Measurements from ENCODE around the gene CDH19. TPM values are rescaled to one million over a fixed set of nuclear protein-coding genes. Genes with fewer than 3 reads are reported as not detected.

Gene CDH19
- total and polyA plus RNA-seq, 2 of the 4 experiments (the other 2 are of a cell fraction), result not detected

- no peaks in the 10 kb centered on the region for H4K20me1 ChIP-seq (ENCODE audit: insufficient read depth, low read length)
- H3K14ac ChIP-seq (replicated peaks; ENCODE audit: low read depth, low read length), result no peak overlapping the region
- DNase-seq, result no peak
- CTCF ChIA-PET, result no interaction called here
- no peak overlapping the region for H2BK120ac ChIP-seq (ENCODE audit: low read depth, low read length)
- POLR2A ChIA-PET (ENCODE audit: unreplicated experiment), result no interaction called here
- H3K36me3 ChIP-seq (ENCODE audit: control insufficient read depth, insufficient read depth, low read length), result no peaks in the 10 kb centered on the region
- no peaks in the 10 kb centered on the region for H3K9me1 ChIP-seq (ENCODE audit: insufficient read depth, low read length)
- H4K91ac ChIP-seq (ENCODE audit: insufficient read depth, low read depth, low read length), result no peak overlapping the region
- intact Hi-C loops (cut with micrococcal nuclease), result no loop called here
- no peaks in the 10 kb centered on the region for H3K4me1 ChIP-seq (ENCODE audit: control insufficient read depth, insufficient read depth, low read length)
- H4K5ac ChIP-seq (ENCODE audit: low read depth, low read length), result no peak overlapping the region
- no peak overlapping the region for H2BK15ac ChIP-seq (ENCODE audit: low read depth, low read length)
- WGBS, 2 experiments (ENCODE audit: extremely low coverage in 2 of 2, insufficient read length in 1 of 2), result no CpG with 5 or more reads among the region's 5 CpGs
- BruUV-seq (replicated peaks), result no TSS peak
- no peak overlapping the region for H3K18ac ChIP-seq (ENCODE audit: low read depth, low read length)
- in situ Hi-C loops (cut with MboI; ENCODE audit: low sequenced_read_pairs), result no loop called here
- no peak overlapping the region for H2BK5ac ChIP-seq (ENCODE audit: low read depth, low read length, poor library complexity, severe bottlenecking)
- TF ChIP-seq CTCF (conservative IDR thresholded peaks at IDR 0.05; ENCODE audit: low read depth, low read length), result no peak
- TF ChIP-seq NFE2L2 (IDR thresholded peaks at IDR 0.05; ENCODE audit: low read depth, low read length), result no peak
- TF ChIP-seq RAD21 (IDR thresholded peaks at IDR 0.05; ENCODE audit: low read length), result no peak
- TF ChIP-seq MAZ (IDR thresholded peaks at IDR 0.05; ENCODE audit: borderline replicate concordance, low read depth, low read length), result no peak
- TF ChIP-seq FOS (IDR thresholded peaks at IDR 0.05; ENCODE audit: low read depth, low read length), result no peak
- TF ChIP-seq RCOR1 (IDR thresholded peaks at IDR 0.05; ENCODE audit: insufficient replicate concordance, low read length), result no peak
- TF ChIP-seq CEBPB (IDR thresholded peaks at IDR 0.05; ENCODE audit: low read depth, low read length), result no peak
- no peak for TF ChIP-seq MAFK (IDR thresholded peaks at IDR 0.05; ENCODE audit: low read depth, low read length)
- TF ChIP-seq POLR2A (IDR thresholded peaks at IDR 0.05; ENCODE audit: low read depth, low read length), result no peak
- no peak for TF ChIP-seq CHD1 (IDR thresholded peaks at IDR 0.05; ENCODE audit: low read depth, low read length)
- H2AK9ac ChIP-seq (replicated peaks; ENCODE audit: low read depth, low read length, poor library complexity), result no peak overlapping the region
- dilution Hi-C loops (cut with HindIII; ENCODE audit: low sequenced_read_pairs, unreplicated experiment), result no loop called here
- no peak for ATAC-seq (ENCODE audit: low read depth)
- H3K4ac ChIP-seq (ENCODE audit: low read depth, low read length), result no peak overlapping the region
- no peak overlapping the region for H2AK5ac ChIP-seq (ENCODE audit: low read depth, low read length)
- no peaks in the 10 kb centered on the region for H3K79me1 ChIP-seq (ENCODE audit: low read depth in 1 of 2, low read length in 2 of 2)
- H2BK20ac ChIP-seq (ENCODE audit: low read depth, low read length), result no peak overlapping the region
- H3K56ac ChIP-seq (ENCODE audit: extremely low read depth, insufficient read depth, low read length), result no peak overlapping the region
- H3K27me3 ChIP-seq (ENCODE audit: control insufficient read depth, insufficient read depth, low read length), result no peaks in the 10 kb centered on the region
- H3K4me2 ChIP-seq (ENCODE audit: low read depth, low read length), result no peak overlapping the region
- H3K9me3 ChIP-seq (ENCODE audit: control insufficient read depth, insufficient read depth, low read length), result peaks cover 2% of the 10 kb centered on the region; the same call in 1 of the 2 replicates
- H3K4me3 ChIP-seq (ENCODE audit: insufficient read depth, low read depth, low read length), result no peak overlapping the region
- no peak overlapping the region for H3K27ac ChIP-seq (ENCODE audit: insufficient read depth, low read length)
- no peak overlapping the region for H4K8ac ChIP-seq (ENCODE audit: low read depth in 2 of 2, low read length in 2 of 2)
- H2AFZ ChIP-seq (replicated peaks; ENCODE audit: low read length, poor library complexity), result no peak overlapping the region
- no peak overlapping the region for H3K23ac ChIP-seq (ENCODE audit: low read depth, low read length)
- H3K9ac ChIP-seq (ENCODE audit: low read depth, low read length), result no peak overlapping the region
Observed at GRCh38 chr18:66558773-66559172, 45.1 kb downstream of the CDH19 start.

All from IMR-90 (cell line).